ENCODE results near the gene RNF214. TPM values are rescaled to one million over a fixed set of nuclear protein-coding genes. Genes with fewer than 3 reads are reported as not detected.
"Not testable (repeated sequence)": the region's sequence is repeated elsewhere in the genome, so short reads cannot be mapped to it uniquely, and the experiment has no call there.

RNF214 gene
- polyA plus RNA-seq, 1 donor (not counting 4 experiments of a cell fraction or from before 2014, with no cell fraction given): 11.8 TPM

GRCh38 chr11:117256573-117256972, 24.1 kb downstream of the RNF214 start:
- TF ChIP-seq EZH2 (IDR thresholded peaks at IDR 0.05; ENCODE audit: low read length): no peak
- H3K9me1 ChIP-seq (ENCODE audit: control insufficient read depth, extremely low read depth, insufficient read depth, low read length): peaks cover 2% of the 10 kb centered on the region
- FAIRE-seq (no peak), DNase-seq (ENCODE audit: low read depth, low spot score) (no peak)
- peaks cover 1 to 8% of the 10 kb centered on the region in 2 experiments for H3K36me3 ChIP-seq (ENCODE audit: control insufficient read depth in 2 of 2, extremely low read depth in 1 of 2, insufficient read depth in 2 of 2, low read length in 2 of 2)
- no peaks in the 10 kb centered on the region for H3K27me3 ChIP-seq (ENCODE audit: control insufficient read depth, extremely low read depth, insufficient read depth, low read length)
- H3K9me3 ChIP-seq (ENCODE audit: control insufficient read depth, low read depth, low read length): no peaks in the 10 kb centered on the region
- no peak overlapping the region for H3K9ac ChIP-seq (ENCODE audit: control insufficient read depth, extremely low read depth, insufficient read depth, low read length)
- no peak overlapping the region for H3K27ac ChIP-seq (ENCODE audit: control insufficient read depth, insufficient read depth, low read length)
- no peaks in the 10 kb centered on the region for H3K79me2 ChIP-seq (ENCODE audit: control insufficient read depth, insufficient read depth, low read length)
- dilution Hi-C loops (cut with MboI; ENCODE audit: extremely low pct_ligation_motif_present, low sequenced_read_pairs): no loop called here
- H2AFZ ChIP-seq (ENCODE audit: control insufficient read depth, low read length): no peak overlapping the region
- peaks cover 13% of the 10 kb centered on the region for H3K4me1 ChIP-seq (ENCODE audit: control insufficient read depth, extremely low read depth, insufficient read depth, low read length)
- H3K4me2 ChIP-seq (ENCODE audit: control insufficient read depth, extremely low read depth, insufficient read depth, low read depth, low read length): no peak overlapping the region
- no peaks in the 10 kb centered on the region for H4K20me1 ChIP-seq (ENCODE audit: control insufficient read depth, extremely low read depth, insufficient read depth, low read length)
- no peak overlapping the region for H3K4me3 ChIP-seq (ENCODE audit: control insufficient read depth in 2 of 3, extremely low read depth in 1 of 3, insufficient read depth in 2 of 3, low read depth in 1 of 3, low read length in 3 of 3)

- dilution Hi-C loops (cut with MboI; ENCODE audit: extremely low pct_ligation_motif_present, low sequenced_read_pairs): no loop called here
- TF ChIP-seq EZH2 (IDR thresholded peaks at IDR 0.05; ENCODE audit: low read length) (no peak), CTCF (optimal IDR thresholded peaks at IDR 0.05 in 1 of 3, IDR thresholded peaks at IDR 0.05 in 1 of 3, conservative IDR thresholded peaks at IDR 0.05 in 1 of 3; ENCODE audit: extremely low read depth in 1 of 3, insufficient read depth in 2 of 3, low read length in 3 of 3) (no peak)
- Histone ChIP-seq H3K4me2 (ENCODE audit: control insufficient read depth, extremely low read depth, insufficient read depth, low read depth, low read length) (no peak overlapping the region), H3K9me1 (ENCODE audit: control insufficient read depth, extremely low read depth, insufficient read depth, low read length) (peaks cover 2% of the 10 kb centered on the region), H2AFZ (ENCODE audit: control insufficient read depth, low read length) (no peak overlapping the region), H3K4me3 (ENCODE audit: control insufficient read depth in 2 of 3, extremely low read depth in 1 of 3, insufficient read depth in 2 of 3, low read depth in 1 of 3, low read length in 3 of 3) (no peak overlapping the region), H3K79me2 (ENCODE audit: control insufficient read depth, insufficient read depth, low read length) (no peaks in the 10 kb centered on the region), H3K4me1 (ENCODE audit: control insufficient read depth, extremely low read depth, insufficient read depth, low read length) (peaks cover 13% of the 10 kb centered on the region), H3K27me3 (ENCODE audit: control insufficient read depth, extremely low read depth, insufficient read depth, low read length) (no peaks in the 10 kb centered on the region), H3K27ac (ENCODE audit: control insufficient read depth, insufficient read depth, low read length) (no peak overlapping the region), H3K36me3 (ENCODE audit: control insufficient read depth in 2 of 2, extremely low read depth in 1 of 2, insufficient read depth in 2 of 2, low read length in 2 of 2) (peaks cover under 1 to 7% of the 10 kb centered on the region in 2 experiments), H3K9ac (ENCODE audit: control insufficient read depth, extremely low read depth, insufficient read depth, low read length) (no peak overlapping the region), H3K9me3 (ENCODE audit: control insufficient read depth, low read depth, low read length) (no peaks in the 10 kb centered on the region), H4K20me1 (ENCODE audit: control insufficient read depth, extremely low read depth, insufficient read depth, low read length) (no peaks in the 10 kb centered on the region)
- no peak for DNase-seq (ENCODE audit: low read depth, low spot score)
- FAIRE-seq: no peak
These were observed 26.1 kb downstream of the RNF214 start for GRCh38 chr11:117258576-117258975.

GRCh38 chr11:117259417-117259816, 26.9 kb downstream of the RNF214 start:
- Histone ChIP-seq H3K27me3 (ENCODE audit: control insufficient read depth, extremely low read depth, insufficient read depth, low read length) (no peaks in the 10 kb centered on the region), H3K9me3 (ENCODE audit: control insufficient read depth, low read depth, low read length) (no peaks in the 10 kb centered on the region), H3K9me1 (ENCODE audit: control insufficient read depth, extremely low read depth, insufficient read depth, low read length) (peaks cover 2% of the 10 kb centered on the region), H3K27ac (ENCODE audit: control insufficient read depth, insufficient read depth, low read length) (no peak overlapping the region), H3K9ac (ENCODE audit: control insufficient read depth, extremely low read depth, insufficient read depth, low read length) (no peak overlapping the region), H3K36me3 (ENCODE audit: control insufficient read depth in 2 of 2, extremely low read depth in 1 of 2, insufficient read depth in 2 of 2, low read length in 2 of 2) (peaks cover 2 to 5% of the 10 kb centered on the region in 2 experiments), H4K20me1 (ENCODE audit: control insufficient read depth, extremely low read depth, insufficient read depth, low read length) (no peaks in the 10 kb centered on the region), H3K4me3 (ENCODE audit: control insufficient read depth in 2 of 3, extremely low read depth in 1 of 3, insufficient read depth in 2 of 3, low read depth in 1 of 3, low read length in 3 of 3) (no peak overlapping the region), H3K4me2 (ENCODE audit: control insufficient read depth, extremely low read depth, insufficient read depth, low read depth, low read length) (no peak overlapping the region), H3K79me2 (ENCODE audit: control insufficient read depth, insufficient read depth, low read length) (no peaks in the 10 kb centered on the region), H2AFZ (ENCODE audit: control insufficient read depth, low read length) (no peak overlapping the region), H3K4me1 (ENCODE audit: control insufficient read depth, extremely low read depth, insufficient read depth, low read length) (peaks cover 13% of the 10 kb centered on the region)
- FAIRE-seq: no peak
- dilution Hi-C loops (cut with MboI; ENCODE audit: extremely low pct_ligation_motif_present, low sequenced_read_pairs): no loop called here
- TF ChIP-seq EZH2 (IDR thresholded peaks at IDR 0.05; ENCODE audit: low read length) (no peak), CTCF (optimal IDR thresholded peaks at IDR 0.05 in 1 of 3, IDR thresholded peaks at IDR 0.05 in 1 of 3, conservative IDR thresholded peaks at IDR 0.05 in 1 of 3; ENCODE audit: extremely low read depth in 1 of 3, insufficient read depth in 2 of 3, low read length in 3 of 3) (no peak)
- DNase-seq (ENCODE audit: low read depth, low spot score): no peak

- H4K20me1 ChIP-seq (ENCODE audit: control insufficient read depth, extremely low read depth, insufficient read depth, low read length); H2AFZ ChIP-seq (ENCODE audit: control insufficient read depth, low read length); H3K36me3 ChIP-seq (ENCODE audit: control insufficient read depth in 2 of 2, extremely low read depth in 1 of 2, insufficient read depth in 2 of 2, low read length in 2 of 2); H3K4me3 ChIP-seq (ENCODE audit: control insufficient read depth in 2 of 3, extremely low read depth in 1 of 3, insufficient read depth in 2 of 3, low read depth in 1 of 3, low read length in 3 of 3); dilution Hi-C loops (cut with MboI; ENCODE audit: extremely low pct_ligation_motif_present, low sequenced_read_pairs); H3K9me1 ChIP-seq (ENCODE audit: control insufficient read depth, extremely low read depth, insufficient read depth, low read length); DNase-seq (ENCODE audit: low read depth, low spot score); H3K79me2 ChIP-seq (ENCODE audit: control insufficient read depth, insufficient read depth, low read length); H3K27ac ChIP-seq (ENCODE audit: control insufficient read depth, insufficient read depth, low read length); H3K9ac ChIP-seq (ENCODE audit: control insufficient read depth, extremely low read depth, insufficient read depth, low read length); H3K4me1 ChIP-seq (ENCODE audit: control insufficient read depth, extremely low read depth, insufficient read depth, low read length); FAIRE-seq; H3K27me3 ChIP-seq (ENCODE audit: control insufficient read depth, extremely low read depth, insufficient read depth, low read length); H3K4me2 ChIP-seq (ENCODE audit: control insufficient read depth, extremely low read depth, insufficient read depth, low read depth, low read length); H3K9me3 ChIP-seq (ENCODE audit: control insufficient read depth, low read depth, low read length): not testable (repeated sequence)
These were observed 32.3 kb downstream of the RNF214 start for GRCh38 chr11:117264624-117265323.

Measured in keratinocyte (primary cell).